Amniotic stem cell (primary cell): ENCODE results near the gene FGGY.
"Not testable (repeated sequence)": the region's sequence is repeated elsewhere in the genome, so short reads cannot be mapped to it uniquely, and the experiment has no call there.

Experiments used
- DNase-seq: peaks from one replicate; lab custom pipeline; 2025; lab: John Stamatoyannopoulos, UW

Gene FGGY

GRCh38 chr1:59703226-59703917 lies 406.5 kb downstream of the FGGY start:
- DNase-seq: no peak

- DNase-seq: no peak
These were observed 407.1 kb downstream of the FGGY start for GRCh38 chr1:59703918-59704378.

GRCh38 chr1:59704716-59705115 lies 407.8 kb downstream of the FGGY start:
- no peak for DNase-seq

- DNase-seq: no peak
These were observed 408.8 kb downstream of the FGGY start for GRCh38 chr1:59705466-59706302.

- no peak for DNase-seq
These were observed 409.4 kb downstream of the FGGY start for GRCh38 chr1:59706303-59706599.

GRCh38 chr1:59707178-59707791 lies 410.4 kb downstream of the FGGY start:
- peak; percentile 44 for DNase-seq

- DNase-seq: no peak
These were observed 412.4 kb downstream of the FGGY start for GRCh38 chr1:59709333-59709732.

- DNase-seq: not testable (repeated sequence)
These were observed 414.0 kb downstream of the FGGY start for GRCh38 chr1:59710920-59711319.

- DNase-seq: no peak
These were observed 417.3 kb downstream of the FGGY start for GRCh38 chr1:59714219-59714618.

- no peak for DNase-seq
These were observed 418.1 kb downstream of the FGGY start for GRCh38 chr1:59714966-59715365.

- DNase-seq: no peak
These were observed 419.9 kb downstream of the FGGY start for GRCh38 chr1:59716832-59717231.

- no peak for DNase-seq
These were observed 421.4 kb downstream of the FGGY start for GRCh38 chr1:59718064-59718988.

GRCh38 chr1:59718989-59719360 lies 422.1 kb downstream of the FGGY start:
- DNase-seq: no peak

- no peak for DNase-seq
These were observed 423.6 kb downstream of the FGGY start for GRCh38 chr1:59720326-59721115.

GRCh38 chr1:59730302-59730701 lies 433.4 kb downstream of the FGGY start:
- DNase-seq: no peak

GRCh38 chr1:59730759-59731478 lies 434.0 kb downstream of the FGGY start:
- peak; percentile 66 for DNase-seq

GRCh38 chr1:59731591-59731990 lies 434.7 kb downstream of the FGGY start:
- no peak for DNase-seq

GRCh38 chr1:59732214-59732955 lies 435.5 kb downstream of the FGGY start:
- no peak for DNase-seq

- DNase-seq: no peak
These were observed 436.7 kb downstream of the FGGY start for GRCh38 chr1:59733443-59734141.
